Thymus (tissue), 11 donors: ENCODE data around the gene DACT3. TPM values are rescaled to one million over a fixed set of nuclear protein-coding genes. Genes with fewer than 3 reads are reported as not detected.
A peak's percentile ranks its signal among the peaks of the same experiment; 100 is the strongest.
"Not testable (repeated sequence)": the region's sequence is repeated elsewhere in the genome, so short reads cannot be mapped to it uniquely, and the experiment has no call there.

ENCODE experiments used
- DNase-seq, 9 donors: peaks; one replicate each; pipeline ENCODE4 v3.0.0-alpha.2; 2013; ENCODE audit warnings: low spot score in 9 of 9, low read depth in 6 of 9, missing footprints in 1 of 9
- H3K27ac ChIP-seq, 2 donors: one replicate each; pipeline ENCODE4 v1.5.1; 2013; ENCODE audit warnings: control low read depth in 1 of 2, low read depth in 1 of 2, low read length in 1 of 2, mild to moderate bottlenecking in 1 of 2, moderate library complexity in 1 of 2
- H3K27me3 ChIP-seq, 2 donors: one replicate each; pipeline ENCODE4 v1.5.1; 2013; ENCODE audit warnings: low read length in 1 of 2; ENCODE audit not compliant: control insufficient read depth in 2 of 2, insufficient read depth in 1 of 2
- H3K36me3 ChIP-seq, 2 donors: one replicate each; pipeline ENCODE4 v1.5.1; 2013; ENCODE audit warnings: low read length in 1 of 2, mild to moderate bottlenecking in 1 of 2, moderate library complexity in 1 of 2; ENCODE audit not compliant: control insufficient read depth in 2 of 2, insufficient read depth in 2 of 2
- H3K4me1 ChIP-seq, 2 donors: one replicate each; pipeline ENCODE4 v1.5.1; 2013; ENCODE audit warnings: low read length in 2 of 2; ENCODE audit not compliant: control insufficient read depth in 2 of 2, insufficient read depth in 2 of 2
- H3K4me3 ChIP-seq, 2 donors: one replicate each; pipeline ENCODE4 v1.5.1; 2013; ENCODE audit warnings: low read length in 2 of 2, control low read depth in 1 of 2, mild to moderate bottlenecking in 1 of 2
- H3K9me3 ChIP-seq, 2 donors: one replicate each; pipeline ENCODE4 v1.5.1; 2013; ENCODE audit warnings: low read length in 1 of 2, mild to moderate bottlenecking in 1 of 2; ENCODE audit not compliant: control insufficient read depth in 2 of 2, insufficient read depth in 1 of 2
- WGBS: extraction: QIAGEN DNeasy Blood & Tissue Kit; methylation state at CpG from one replicate; pipeline ENCODE4 v1.1.7; 2013; 5-methylcytosine and 5-hydroxymethylcytosine counted together
- polyA plus RNA-seq: library from polyadenylated mRNA; stranded (reverse); fragments of 200-250 nt; gene quantifications from one replicate; pipeline ENCODE4 v1.2.3, GENCODE V29; 2013
- total RNA-seq: library from RNA; stranded (reverse); fragments of 120-200 nt; gene quantifications from one replicate; pipeline ENCODE4 v1.2.4, GENCODE V29; 2013
- donor health status: healthy.

DACT3 gene
- total and polyA plus RNA-seq, 2 donors = 1.2 to 3.4 TPM

GRCh38 chr19:46629546-46630025 is 31.4 kb downstream of the DACT3 start:
- Histone ChIP-seq H3K9me3 (no peaks in the 10 kb centered on the region), H3K27ac (no peak overlapping the region), H3K4me3 (no peak overlapping the region), H3K36me3 (no peaks in the 10 kb centered on the region), H3K27me3 (peaks cover 3 to 36% of the 10 kb centered on the region in 2 donors), H3K4me1 (peaks cover 8 to 43% of the 10 kb centered on the region in 2 donors)
- WGBS = 83% methylated on average over 15 of the region's 15 CpGs
- DNase-seq = no peak

- H3K36me3 ChIP-seq, H3K9me3 ChIP-seq, H3K27ac ChIP-seq, H3K4me3 ChIP-seq, DNase-seq: not testable (repeated sequence)
- Histone ChIP-seq H3K4me1 (peaks cover 9 to 44% of the 10 kb centered on the region in 2 donors), H3K27me3 (peaks cover 0 to 31% of the 10 kb centered on the region in 2 donors)
- WGBS = 87% methylated on average over 7 of the region's 7 CpGs
Measured at GRCh38 chr19:46628970-46629369, 32.0 kb downstream of the DACT3 start.

- peaks cover 7 to 42% of the 10 kb centered on the region in 2 donors for H3K4me1 ChIP-seq
- H3K9me3 ChIP-seq = no peaks in the 10 kb centered on the region
- H3K27ac ChIP-seq = no peak overlapping the region
- H3K4me3 ChIP-seq = no peak overlapping the region
- no peaks in the 10 kb centered on the region for H3K36me3 ChIP-seq
- peaks cover 0 to 9% of the 10 kb centered on the region in 2 donors for H3K27me3 ChIP-seq
- DNase-seq = no peak
- WGBS = 57% methylated on average over 14 of the region's 14 CpGs
Measured at GRCh38 chr19:46626446-46626845, 34.5 kb downstream of the DACT3 start.

- Histone ChIP-seq H3K27me3 (peaks cover 0 to 8% of the 10 kb centered on the region in 2 donors), H3K36me3 (no peaks in the 10 kb centered on the region), H3K27ac (peak overlapping the region in 1 of 2 donors; percentile 57), H3K4me3 (no peak overlapping the region), H3K4me1 (peaks cover 7 to 44% of the 10 kb centered on the region in 2 donors), H3K9me3 (no peaks in the 10 kb centered on the region)
- DNase-seq = no peak
- 95% methylated on average over 12 of the region's 12 CpGs for WGBS
Measured at GRCh38 chr19:46625731-46626130, 35.3 kb downstream of the DACT3 start.

- Histone ChIP-seq H3K9me3 (no peaks in the 10 kb centered on the region), H3K27ac (peak within 1 kb of the TSS; percentile 13 to 57), H3K4me3 (peak within 1 kb of the TSS in 1 of 2 donors; percentile 16), H3K4me1 (peaks cover 11 to 50% of the 10 kb centered on the region in 2 donors), H3K27me3 (peaks cover 0 to 5% of the 10 kb centered on the region in 2 donors), H3K36me3 (no peaks in the 10 kb centered on the region)
- DNase-seq = peak in 1 of 9 donors; percentile 37
- WGBS = 19% methylated on average over 13 of the region's 13 CpGs
Measured at GRCh38 chr19:46624958-46625661, 35.9 kb downstream of the DACT3 start, which contains the start of gene PTGIR. Gene PTGIR (minus strand): TSS chr19:46625089. CDS start chr19:46624225, 864 bp downstream.

GRCh38 chr19:46623915-46624502 is 37.0 kb downstream of the DACT3 start:
- Histone ChIP-seq H3K27ac (peak overlapping the region in 1 of 2 donors; percentile 4), H3K4me3 (no peak overlapping the region), H3K9me3 (no peaks in the 10 kb centered on the region), H3K27me3 (peaks cover 0 to 5% of the 10 kb centered on the region in 2 donors), H3K36me3 (no peaks in the 10 kb centered on the region), H3K4me1 (peaks cover 17 to 57% of the 10 kb centered on the region in 2 donors)
- DNase-seq = no peak
- WGBS = 93% methylated on average over 35 of the region's 35 CpGs

- H3K27ac ChIP-seq = no peak overlapping the region
- peaks cover 0 to 8% of the 10 kb centered on the region in 2 donors for H3K27me3 ChIP-seq
- H3K4me3 ChIP-seq = no peak overlapping the region
- no peaks in the 10 kb centered on the region for H3K9me3 ChIP-seq
- H3K36me3 ChIP-seq = no peaks in the 10 kb centered on the region
- DNase-seq = no peak
- H3K4me1 ChIP-seq = peaks cover 23 to 71% of the 10 kb centered on the region in 2 donors
- 62% methylated on average over 7 of the region's 7 CpGs for WGBS
Measured at GRCh38 chr19:46622118-46622446, 38.9 kb downstream of the DACT3 start.

GRCh38 chr19:46621191-46622117 is 39.5 kb downstream of the DACT3 start:
- no peak for DNase-seq
- WGBS = 92% methylated on average over 32 of the region's 32 CpGs
- peaks cover 0 to 8% of the 10 kb centered on the region in 2 donors for H3K27me3 ChIP-seq
- no peaks in the 10 kb centered on the region for H3K9me3 ChIP-seq
- no peak overlapping the region for H3K27ac ChIP-seq
- H3K4me3 ChIP-seq = no peak overlapping the region
- peaks cover 29 to 76% of the 10 kb centered on the region in 2 donors for H3K4me1 ChIP-seq
- H3K36me3 ChIP-seq = no peaks in the 10 kb centered on the region
